Liver (tissue), 9 donors: ENCODE results near the gene LKAAEAR1. TPM values are rescaled to one million over a fixed set of nuclear protein-coding genes. Genes with fewer than 3 reads are reported as not detected.

Source experiments
- DNase-seq: peaks from one replicate; pipeline ENCODE4 v3.0.0-alpha.2; 2017; ENCODE audit warnings: low spot score
- H3K27ac ChIP-seq, 2 donors: one replicate each; pipeline ENCODE4 v1.7.0; 2013; ENCODE audit warnings: inconsistent platforms in 2 of 2, low read length in 2 of 2, control low read depth in 1 of 2, low read depth in 1 of 2, mild to moderate bottlenecking in 1 of 2
- H3K27me3 ChIP-seq, 4 donors: one replicate each; pipeline versions ENCODE4 v1.6.1 to v1.7.0; 2013; ENCODE audit warnings: low read length in 3 of 4, inconsistent platforms in 1 of 4, mild to moderate bottlenecking in 1 of 4, moderate library complexity in 1 of 4; ENCODE audit not compliant: control insufficient read depth in 4 of 4, insufficient read depth in 4 of 4
- H3K36me3 ChIP-seq, 4 donors: one replicate each; pipeline versions ENCODE4 v1.6.1 to v1.7.0; 2013; ENCODE audit warnings: low read length in 3 of 4, mild to moderate bottlenecking in 3 of 4, low read depth in 1 of 4, moderate library complexity in 1 of 4; ENCODE audit not compliant: control insufficient read depth in 4 of 4, insufficient read depth in 3 of 4
- H3K4me1 ChIP-seq, 4 donors: one replicate each; pipeline versions ENCODE4 v1.6.1 to v1.7.0; 2013; ENCODE audit warnings: low read length in 3 of 4, mild to moderate bottlenecking in 3 of 4, moderate library complexity in 1 of 4; ENCODE audit not compliant: control insufficient read depth in 4 of 4, insufficient read depth in 4 of 4
- H3K4me3 ChIP-seq, 3 donors: one replicate each; pipeline versions ENCODE4 v1.6.1 to v1.7.0; 2013; ENCODE audit warnings: low read length in 3 of 3, control low read depth in 1 of 3, low read depth in 1 of 3, mild to moderate bottlenecking in 1 of 3
- H3K9ac ChIP-seq, 2 donors: one replicate each; pipeline ENCODE4 v1.7.0; 2013; ENCODE audit warnings: low read length in 2 of 2, mild to moderate bottlenecking in 2 of 2, moderate library complexity in 2 of 2, control low read depth in 1 of 2, low read depth in 1 of 2
- H3K9me3 ChIP-seq, 4 donors: one replicate each; pipeline versions ENCODE4 v1.6.1 to v1.7.0; 2013; ENCODE audit warnings: low read length in 3 of 4; ENCODE audit not compliant: control insufficient read depth in 4 of 4
- ATF3 ChIP-seq: IDR thresholded peaks from 2 replicates; pipeline ENCODE4 v1.6.1; 2016; ENCODE audit warnings: antibody characterized with exemption
- CTCF ChIP-seq: fragments of 150-350 bp; IDR thresholded peaks from 2 replicates; pipeline ENCODE4 v1.5.1; 2017; ENCODE audit warnings: improper control_type of control experiment, low read depth, low read length; ENCODE audit not compliant: missing input control
- EGR1 ChIP-seq, 2 donors: IDR thresholded peaks; 2 replicates each; pipeline ENCODE4 v1.6.1; 2016 to 2018; ENCODE audit warnings: antibody characterized with exemption in 2 of 2, low read depth in 2 of 2
- FOXA1 ChIP-seq: IDR thresholded peaks from 2 replicates; pipeline ENCODE4 v1.6.1; 2016; ENCODE audit warnings: antibody characterized with exemption
- FOXA2 ChIP-seq: IDR thresholded peaks from 2 replicates; pipeline ENCODE4 v1.6.1; 2016; ENCODE audit warnings: antibody characterized with exemption
- GABPA ChIP-seq, 2 donors: IDR thresholded peaks in 1 of 2; conservative IDR thresholded peaks in 1 of 2; 2 replicates each; pipeline ENCODE4 v1.6.1; 2016; ENCODE audit warnings: antibody characterized with exemption in 2 of 2, mild to moderate bottlenecking in 1 of 2, moderate library complexity in 1 of 2
- HNF4A ChIP-seq, 2 donors: conservative IDR thresholded peaks; 2 replicates each; pipeline ENCODE4 v1.6.1; 2016; ENCODE audit warnings: antibody characterized with exemption in 2 of 2, mild to moderate bottlenecking in 2 of 2
- HNF4G ChIP-seq: IDR thresholded peaks from 2 replicates; pipeline ENCODE4 v1.6.1; 2016; ENCODE audit warnings: antibody characterized with exemption
- JUND ChIP-seq, 2 donors: IDR thresholded peaks; 2 replicates each; pipeline ENCODE4 v1.6.1; 2016; ENCODE audit warnings: antibody characterized with exemption in 2 of 2
- MAX ChIP-seq: IDR thresholded peaks from 2 replicates; pipeline ENCODE4 v1.6.1; 2016; ENCODE audit warnings: antibody characterized with exemption
- NR2F2 ChIP-seq: IDR thresholded peaks from 2 replicates; pipeline ENCODE4 v1.6.1; 2016; ENCODE audit warnings: antibody characterized with exemption
- RAD21 ChIP-seq, 2 donors: IDR thresholded peaks; 2 replicates each; pipeline ENCODE4 v1.6.1; 2016; ENCODE audit warnings: antibody characterized with exemption in 2 of 2, mild to moderate bottlenecking in 2 of 2
- REST ChIP-seq: IDR thresholded peaks from 2 replicates; pipeline ENCODE4 v1.6.1; 2016; ENCODE audit warnings: antibody characterized with exemption, mild to moderate bottlenecking
- RXRA ChIP-seq, 2 donors: IDR thresholded peaks; 2 replicates each; pipeline ENCODE4 v1.6.1; 2017 to 2018; ENCODE audit warnings: antibody characterized with exemption in 2 of 2, mild to moderate bottlenecking in 1 of 2
- SP1 ChIP-seq: IDR thresholded peaks from 2 replicates; pipeline ENCODE4 v1.6.1; 2018; ENCODE audit warnings: antibody characterized with exemption, mild to moderate bottlenecking
- TAF1 ChIP-seq: conservative IDR thresholded peaks from 2 replicates; pipeline ENCODE4 v1.6.1; 2016; ENCODE audit warnings: antibody characterized with exemption, mild to moderate bottlenecking
- YY1 ChIP-seq: IDR thresholded peaks from 2 replicates; pipeline ENCODE4 v1.6.1; 2016; ENCODE audit warnings: antibody characterized with exemption, mild to moderate bottlenecking
- ZBTB33 ChIP-seq: IDR thresholded peaks from 2 replicates; pipeline ENCODE4 v1.6.1; 2016; ENCODE audit warnings: antibody characterized with exemption
- WGBS: extraction: QIAGEN DNeasy Blood & Tissue Kit; methylation state at CpG from one replicate; pipeline ENCODE4 v1.1.7; 2013; 5-methylcytosine and 5-hydroxymethylcytosine counted together
- polyA plus RNA-seq, 2 donors: library from polyadenylated mRNA; stranded (reverse) in 1 of 2; unstranded in 1 of 2; fragments of 200-250 nt in 1 of 2; fragments of >200 nt in 1 of 2; fragmentation: Nextera tagmentation in 1 of 2; extraction: Ambion mirVana in 1 of 2; gene quantifications; one replicate each; pipeline versions ENCODE4 v1.2.1 to v1.2.3, GENCODE V29; 2013 to 2015
- total RNA-seq, 2 donors: library from RNA; depleted of rRNA; stranded (reverse); fragments of >200 nt; gene quantifications; one replicate each; pipeline ENCODE4 v1.2.3, GENCODE V29; 2014
- donor health status: healthy.
- donor health status: healthy.
- donor health status: healthy.
- donor health status: healthy.
- donor health status: healthy.

The LKAAEAR1 gene
- total and polyA plus RNA-seq, 4 donors: 0.08 TPM; not detected in 3

- Histone ChIP-seq H3K9ac (no peak overlapping the region), H3K4me3 (no peak overlapping the region), H3K27me3 (no peaks in the 10 kb centered on the region), H3K4me1 (peaks cover 0 to 12% (median 3%) of the 10 kb centered on the region in 4 donors), H3K27ac (no peak overlapping the region), H3K9me3 (no peaks in the 10 kb centered on the region), H3K36me3 (peaks cover 0 to 10% (median 0%) of the 10 kb centered on the region in 4 donors)
- no peak for TF ChIP-seq FOXA2
- TF ChIP-seq MAX: no peak
- TF ChIP-seq RXRA (IDR thresholded peaks at IDR 0.05): no peak
- TF ChIP-seq FOXA1: no peak
- no peak for TF ChIP-seq GABPA (IDR thresholded peaks at IDR 0.05 in 1 of 2, conservative IDR thresholded peaks at IDR 0.05 in 1 of 2)
- no peak for TF ChIP-seq HNF4G
- no peak for TF ChIP-seq RAD21 (IDR thresholded peaks at IDR 0.05)
- TF ChIP-seq SP1: no peak
- TF ChIP-seq CTCF: no peak
- no peak for TF ChIP-seq TAF1
- TF ChIP-seq ZBTB33: no peak
- no peak for TF ChIP-seq REST
- TF ChIP-seq EGR1 (IDR thresholded peaks at IDR 0.05; ENCODE audit: low read depth in 2 of 2): no peak
- TF ChIP-seq YY1: no peak
- TF ChIP-seq ATF3: no peak
- TF ChIP-seq JUND (IDR thresholded peaks at IDR 0.05): no peak
- no peak for TF ChIP-seq HNF4A (conservative IDR thresholded peaks at IDR 0.05)
- TF ChIP-seq NR2F2: no peak
- 96% methylated on average over 37 of the region's 37 CpGs for WGBS
- no peak for DNase-seq
These were observed 10.6 kb downstream of the LKAAEAR1 start for GRCh38 chr20:64073476-64074183.
